ENCODE measurements around the gene TNFRSF14. TPM values are rescaled to one million over a fixed set of nuclear protein-coding genes. Genes with fewer than 3 reads are reported as not detected.

Gene TNFRSF14
- total RNA-seq, 4 donors from 2014 or later = 35.2 to 43.6 (median 38.3) TPM

- WGBS, 2 donors = 81 to 90% methylated on average over 11 to 23 of the region's 23 CpGs
- intact Hi-C loops (cut with DNase I; ENCODE audit: low total_unique reads) = no loop called here
- DNase-seq (ENCODE audit: low spot score in 2 of 2) = no peak
These were observed 32.7 kb downstream of the TNFRSF14 start for GRCh38 chr1:2588661-2589430.

GRCh38 chr1:2589431-2590232 is 33.5 kb downstream of the TNFRSF14 start:
- no peak for DNase-seq (ENCODE audit: low spot score in 2 of 2)
- TF ChIP-seq POLR2A (IDR thresholded peaks at IDR 0.05) (no peak), CTCF (IDR thresholded peaks at IDR 0.05) (no peak)
- intact Hi-C loops (cut with DNase I; ENCODE audit: low total_unique reads) = no loop called here
- WGBS, 2 donors = 89 to 95% methylated on average over 21 to 22 of the region's 25 CpGs
- no peak overlapping the region for H3K4me3 ChIP-seq (ENCODE audit: low read depth, poor library complexity, severe bottlenecking)

More at GRCh38 chr1:2588661-2589430, 32.7 kb downstream of the TNFRSF14 start:
- no peak overlapping the region for H3K4me3 ChIP-seq (ENCODE audit: low read depth, poor library complexity, severe bottlenecking)
- TF ChIP-seq POLR2A (IDR thresholded peaks at IDR 0.05) = no peak
- TF ChIP-seq CTCF (IDR thresholded peaks at IDR 0.05) = no peak

- WGBS, 2 donors = 78 to 89% methylated on average over 23 to 29 of the region's 31 CpGs
These were observed 34.3 kb downstream of the TNFRSF14 start for GRCh38 chr1:2590233-2591141.

GRCh38 chr1:2591233-2591580 is 35.0 kb downstream of the TNFRSF14 start:
- 81 to 88% methylated on average over 5 of the region's 5 CpGs for WGBS, 2 donors
- no peak for DNase-seq (ENCODE audit: low spot score in 2 of 2)
- intact Hi-C loops (cut with DNase I; ENCODE audit: low total_unique reads) = no loop called here
- H3K4me3 ChIP-seq (ENCODE audit: low read depth, poor library complexity, severe bottlenecking) = no peak overlapping the region
- TF ChIP-seq POLR2A (IDR thresholded peaks at IDR 0.05) (no peak), CTCF (IDR thresholded peaks at IDR 0.05) (no peak)

More at GRCh38 chr1:2590233-2591141, 34.3 kb downstream of the TNFRSF14 start:
- H3K4me3 ChIP-seq (ENCODE audit: low read depth, poor library complexity, severe bottlenecking) = no peak overlapping the region
- intact Hi-C loops (cut with DNase I; ENCODE audit: low total_unique reads) = no loop called here
- DNase-seq (ENCODE audit: low spot score in 2 of 2) = no peak
- TF ChIP-seq POLR2A (IDR thresholded peaks at IDR 0.05) (no peak), CTCF (IDR thresholded peaks at IDR 0.05) (no peak)

GRCh38 chr1:2591581-2592261 is 35.5 kb downstream of the TNFRSF14 start:
- no peak for DNase-seq (ENCODE audit: low spot score in 2 of 2)
- H3K4me3 ChIP-seq (ENCODE audit: low read depth, poor library complexity, severe bottlenecking) = no peak overlapping the region
- 91 to 92% methylated on average over 9 to 11 of the region's 12 CpGs for WGBS, 2 donors
- intact Hi-C loops (cut with DNase I; ENCODE audit: low total_unique reads) = no loop called here
- no peak for TF ChIP-seq CTCF (IDR thresholded peaks at IDR 0.05)
- no peak for TF ChIP-seq POLR2A (IDR thresholded peaks at IDR 0.05)

All from lower leg skin (tissue), 4 donors.